Activated T-helper 17 cell treated with anti-CD3 and anti-CD28 coated beads, Interleukin-2, amount 50 U/mL, for 72 hours (primary cell): ENCODE data around the gene MTHFD2L. TPM values are rescaled to one million over a fixed set of nuclear protein-coding genes. Genes with fewer than 3 reads are reported as not detected.
"Not testable (repeated sequence)": the region's sequence is repeated elsewhere in the genome, so short reads cannot be mapped to it uniquely, and the experiment has no call there.

Experiments used
- ATAC-seq: fragments of 150-1000 bp; cut with Tn5 transposase; replicated peaks from 2 replicates; pipeline ENCODE4 v1.10.0; 2021; ENCODE audit warnings: mild to moderate bottlenecking, moderate library complexity
- H3K27ac Mint-ChIP-seq: one replicate; pipeline ENCODE4 v1.8.0; 2022; ENCODE audit warnings: mixed read lengths
- H3K27me3 Mint-ChIP-seq: one replicate; pipeline ENCODE4 v1.8.0; 2022; ENCODE audit warnings: mixed read lengths
- H3K36me3 Mint-ChIP-seq: one replicate; pipeline ENCODE4 v1.8.0; 2022; ENCODE audit warnings: low read depth, mild to moderate bottlenecking, mixed read lengths
- H3K4me1 Mint-ChIP-seq: one replicate; pipeline ENCODE4 v1.8.0; 2022; ENCODE audit warnings: mixed read lengths
- H3K4me3 Mint-ChIP-seq: one replicate; pipeline ENCODE4 v1.8.0; 2022; ENCODE audit warnings: mild to moderate bottlenecking, mixed read lengths
- H3K9me3 Mint-ChIP-seq: one replicate; pipeline ENCODE4 v1.8.0; 2022; ENCODE audit warnings: mixed read lengths
- total RNA-seq, 2 donors: library from RNA; stranded (reverse); gene quantifications; one replicate each; pipeline ENCODE4 v1.2.3, GENCODE V29; 2022

MTHFD2L gene
- total RNA-seq, 2 donors from 2014 or later = 4.0 to 9.4 TPM

- Mint-ChIP-seq H3K27me3 (peaks cover 5% of the 10 kb centered on the region), H3K4me1 (no peaks in the 10 kb centered on the region), H3K9me3 (peaks cover 4% of the 10 kb centered on the region), H3K27ac (no peak overlapping the region), H3K4me3 (no peak overlapping the region), H3K36me3 (no peaks in the 10 kb centered on the region)
- no peak for ATAC-seq
Observed at GRCh38 chr4:74121643-74122579, 36.0 kb upstream of the MTHFD2L start.

DNA sequence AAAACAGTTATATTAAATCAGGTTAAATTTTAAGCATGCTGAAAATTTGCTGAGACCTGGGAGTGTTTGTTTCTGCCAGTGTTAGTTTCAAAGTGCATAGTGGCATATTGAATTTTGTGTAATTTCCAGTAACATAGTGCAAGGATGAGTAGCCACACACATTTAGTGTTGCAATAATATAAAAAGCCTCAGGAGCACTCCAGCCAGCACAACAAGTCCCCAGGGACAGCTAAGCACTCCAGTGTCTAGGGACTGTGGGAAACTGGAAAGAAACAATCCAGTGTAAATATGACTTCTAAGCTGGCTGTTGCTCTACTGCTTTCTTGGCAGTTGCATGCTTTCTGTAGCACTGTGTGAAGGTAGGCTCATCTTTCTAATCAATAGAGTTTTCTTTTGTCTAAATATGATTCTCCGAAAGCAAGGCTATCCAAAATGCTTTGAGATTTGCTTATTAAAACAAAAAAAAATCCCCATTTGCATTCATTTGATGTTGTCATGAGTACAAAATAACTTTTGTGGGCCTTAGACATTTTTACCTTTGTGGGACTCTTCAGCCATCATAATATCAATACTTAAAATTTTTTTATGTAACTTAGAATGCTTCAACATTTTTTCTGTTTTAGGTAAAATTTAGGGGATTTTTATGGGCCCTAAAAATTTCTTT lies 34.7 kb upstream of the MTHFD2L start:
- no peak for ATAC-seq
- H3K36me3 Mint-ChIP-seq = no peaks in the 10 kb centered on the region

DNA sequence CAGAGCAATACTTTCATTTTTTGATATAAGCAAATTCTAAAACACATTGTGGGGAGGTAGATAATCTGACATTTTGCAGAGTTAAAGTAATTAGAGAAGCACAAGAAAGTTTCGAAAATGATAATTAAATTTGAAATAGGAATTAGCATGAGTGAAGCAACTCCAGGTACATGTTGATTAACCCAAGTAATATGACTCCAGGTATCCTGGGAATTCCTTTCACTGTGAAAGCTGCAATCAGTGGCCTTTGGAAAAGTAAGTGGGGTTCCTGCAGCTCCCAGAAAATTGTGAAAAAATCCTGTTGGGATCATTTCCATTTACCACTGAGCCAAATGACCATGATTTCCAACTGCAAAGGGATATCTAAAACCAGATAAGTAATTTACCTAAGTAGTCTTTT lies 32.9 kb upstream of the MTHFD2L start:
- no peaks in the 10 kb centered on the region for H3K4me1 Mint-ChIP-seq
- peaks cover 21% of the 10 kb centered on the region for H3K27me3 Mint-ChIP-seq
- no peaks in the 10 kb centered on the region for H3K36me3 Mint-ChIP-seq

More for the DNA sequence above, 34.7 kb upstream of the MTHFD2L start:
- H3K9me3 Mint-ChIP-seq = peaks cover 4% of the 10 kb centered on the region
- no peak overlapping the region for H3K27ac Mint-ChIP-seq
- peaks cover 15% of the 10 kb centered on the region for H3K27me3 Mint-ChIP-seq
- no peaks in the 10 kb centered on the region for H3K4me1 Mint-ChIP-seq
- no peak overlapping the region for H3K4me3 Mint-ChIP-seq

DNA sequence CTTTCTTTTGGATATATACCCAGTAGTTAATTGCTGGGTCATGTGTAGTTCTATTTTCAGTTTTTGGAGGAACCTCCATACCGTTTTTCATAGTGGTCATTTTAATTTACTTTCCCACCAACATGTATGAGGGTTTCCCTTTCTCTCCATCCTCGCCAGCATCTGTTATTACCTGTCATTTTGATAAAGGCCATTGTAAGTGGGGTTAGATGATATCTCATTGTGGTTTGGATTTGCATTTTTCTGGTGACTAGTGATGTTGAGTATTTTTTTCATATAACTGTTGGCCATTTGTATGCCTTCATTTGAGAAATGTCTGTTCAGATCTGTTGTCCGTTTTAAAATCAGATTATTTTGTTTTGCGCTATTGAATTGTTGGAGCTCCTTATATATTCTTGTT lies 30.2 kb upstream of the MTHFD2L start:
- Mint-ChIP-seq H3K27me3 (peaks cover 21% of the 10 kb centered on the region), H3K36me3 (no peaks in the 10 kb centered on the region), H3K9me3 (no peaks in the 10 kb centered on the region), H3K4me1 (no peaks in the 10 kb centered on the region), H3K27ac (no peak overlapping the region), H3K4me3 (no peak overlapping the region)
- ATAC-seq = no peak

More for the DNA sequence above, 32.9 kb upstream of the MTHFD2L start:
- no peak for ATAC-seq
- Mint-ChIP-seq H3K9me3 (peaks cover 4% of the 10 kb centered on the region), H3K4me3 (no peak overlapping the region), H3K27ac (no peak overlapping the region)

DNA sequence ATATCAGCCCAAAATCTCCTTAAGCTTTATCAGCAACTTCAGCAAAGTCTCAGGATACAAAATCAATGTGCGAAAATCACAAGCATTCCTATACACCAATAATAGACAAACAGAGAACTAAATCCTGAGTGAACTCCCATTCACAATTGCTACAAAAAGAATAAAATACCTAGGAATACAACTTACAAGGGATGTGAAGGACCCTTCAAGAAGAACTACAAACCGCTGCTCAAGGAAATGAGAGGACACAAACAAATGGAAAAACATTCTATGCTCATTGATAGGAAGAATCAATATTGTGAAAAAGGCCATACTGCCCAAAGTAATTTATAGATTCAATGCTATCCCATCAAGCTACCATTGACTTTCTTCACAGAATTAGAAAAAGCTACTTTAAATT lies 27.1 kb upstream of the MTHFD2L start:
- not testable (repeated sequence) for H3K4me3 Mint-ChIP-seq, H3K27ac Mint-ChIP-seq, H3K36me3 Mint-ChIP-seq, H3K9me3 Mint-ChIP-seq, ATAC-seq, H3K4me1 Mint-ChIP-seq
- peaks cover 21% of the 10 kb centered on the region for H3K27me3 Mint-ChIP-seq

DNA sequence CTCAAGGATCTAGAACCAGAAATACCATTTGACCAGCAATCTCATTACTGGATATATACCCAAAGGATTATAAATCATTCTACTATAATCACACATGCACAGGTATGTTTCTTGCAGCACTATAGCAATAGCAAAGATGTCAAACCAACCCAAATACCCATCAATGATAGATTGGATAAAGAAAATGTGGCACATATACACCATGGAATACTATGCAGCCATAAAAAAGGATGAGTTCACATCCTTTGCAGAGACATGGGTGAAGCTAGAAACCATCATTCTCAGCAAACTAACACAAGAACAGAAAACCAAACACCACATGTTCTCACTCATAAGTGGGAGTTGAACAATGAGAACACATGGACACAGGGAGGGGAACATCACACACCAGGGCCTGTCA lies 25.7 kb upstream of the MTHFD2L start:
- H3K9me3 Mint-ChIP-seq, ATAC-seq, H3K36me3 Mint-ChIP-seq: not testable (repeated sequence)

DNA sequence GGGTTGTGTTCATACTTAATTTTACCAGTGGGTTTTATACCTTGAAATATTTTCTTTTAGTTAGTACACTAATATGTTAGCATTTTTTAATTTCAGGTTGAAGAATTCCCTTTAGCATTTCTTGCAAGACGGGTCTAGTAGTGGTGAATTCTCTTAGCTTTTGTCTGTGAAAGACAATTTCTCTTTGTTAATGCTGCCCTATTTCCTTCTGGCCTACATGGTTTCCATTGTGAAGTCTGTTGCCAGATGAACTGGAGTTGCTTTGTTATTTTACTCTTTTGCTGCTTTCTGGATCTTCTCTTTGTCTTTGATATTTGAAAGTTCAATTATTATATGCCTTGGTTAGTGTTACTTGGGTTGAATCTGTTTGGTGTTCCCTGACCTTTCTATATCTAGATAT lies 25.0 kb upstream of the MTHFD2L start:
- no peaks in the 10 kb centered on the region for H3K4me1 Mint-ChIP-seq
- H3K27ac Mint-ChIP-seq = no peak overlapping the region
- H3K4me3 Mint-ChIP-seq = no peak overlapping the region
- no peak for ATAC-seq
- H3K36me3 Mint-ChIP-seq = no peaks in the 10 kb centered on the region
- peaks cover 27% of the 10 kb centered on the region for H3K27me3 Mint-ChIP-seq
- H3K9me3 Mint-ChIP-seq = no peaks in the 10 kb centered on the region

More for the DNA sequence above, 25.7 kb upstream of the MTHFD2L start:
- H3K27ac Mint-ChIP-seq, H3K4me3 Mint-ChIP-seq, H3K4me1 Mint-ChIP-seq: not testable (repeated sequence)
- H3K27me3 Mint-ChIP-seq = peaks cover 30% of the 10 kb centered on the region

- Mint-ChIP-seq H3K36me3 (no peaks in the 10 kb centered on the region), H3K27me3 (peaks cover 25% of the 10 kb centered on the region), H3K4me1 (no peaks in the 10 kb centered on the region), H3K4me3 (no peak overlapping the region), H3K27ac (no peak overlapping the region), H3K9me3 (no peaks in the 10 kb centered on the region)
- peak; percentile 52 for ATAC-seq
Observed at GRCh38 chr4:74133786-74134499, 24.0 kb upstream of the MTHFD2L start.

DNA sequence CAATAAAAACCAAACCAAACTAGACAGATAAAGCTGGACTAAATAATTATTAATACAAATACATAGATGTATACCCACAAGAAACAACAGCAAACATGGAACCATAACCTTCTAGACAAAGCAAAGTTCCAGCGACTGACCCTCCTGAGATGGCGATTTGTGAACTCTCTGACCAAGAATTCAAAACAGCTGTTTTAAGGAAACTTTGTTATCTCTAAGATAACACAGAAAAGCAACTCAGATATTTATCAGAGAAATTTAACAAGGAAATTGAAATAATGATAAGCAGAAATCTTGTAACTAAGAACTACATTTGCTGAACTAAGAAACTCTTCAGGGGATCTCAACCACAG lies 23.4 kb upstream of the MTHFD2L start:
- H3K27me3 Mint-ChIP-seq = peaks cover 20% of the 10 kb centered on the region
- no peaks in the 10 kb centered on the region for H3K9me3 Mint-ChIP-seq
- H3K4me1 Mint-ChIP-seq = no peaks in the 10 kb centered on the region
- no peaks in the 10 kb centered on the region for H3K36me3 Mint-ChIP-seq
- no peak overlapping the region for H3K4me3 Mint-ChIP-seq
- no peak for ATAC-seq
- H3K27ac Mint-ChIP-seq = no peak overlapping the region

- Mint-ChIP-seq H3K4me1 (no peaks in the 10 kb centered on the region), H3K27ac (no peak overlapping the region), H3K4me3 (no peak overlapping the region), H3K9me3 (no peaks in the 10 kb centered on the region), H3K27me3 (peaks cover 37% of the 10 kb centered on the region), H3K36me3 (no peaks in the 10 kb centered on the region)
- ATAC-seq = no peak
Observed at GRCh38 chr4:74146581-74147129, 11.3 kb upstream of the MTHFD2L start.

GRCh38 chr4:74148205-74148604 lies 9.7 kb upstream of the MTHFD2L start:
- Mint-ChIP-seq H3K9me3 (no peaks in the 10 kb centered on the region), H3K27ac (no peak overlapping the region), H3K4me1 (no peaks in the 10 kb centered on the region), H3K4me3 (no peak overlapping the region), H3K36me3 (no peaks in the 10 kb centered on the region), H3K27me3 (peaks cover 36% of the 10 kb centered on the region)
- ATAC-seq = no peak

DNA sequence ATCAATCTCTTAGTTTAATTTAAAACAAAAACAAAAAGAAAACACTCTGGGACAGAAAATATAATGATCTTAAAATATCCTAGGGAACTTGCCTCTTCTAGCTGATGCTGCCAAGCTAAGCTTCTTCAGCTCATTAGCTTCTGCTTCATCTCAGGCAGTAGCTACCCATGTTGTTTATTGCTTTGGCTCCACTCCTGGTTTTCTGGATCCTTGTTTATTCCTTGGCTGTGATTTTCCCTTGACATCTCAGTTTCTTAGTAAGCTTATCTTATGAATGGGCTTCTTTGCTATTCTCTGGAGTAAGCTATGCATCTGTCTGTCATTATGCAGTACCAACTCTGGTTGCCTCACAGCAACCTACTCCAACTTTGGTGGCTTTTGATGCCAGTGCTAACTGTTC lies 5.1 kb upstream of the MTHFD2L start:
- Mint-ChIP-seq H3K36me3 (no peaks in the 10 kb centered on the region), H3K4me3 (no peak overlapping the region), H3K4me1 (no peaks in the 10 kb centered on the region), H3K27ac (no peak overlapping the region), H3K27me3 (peaks cover 29% of the 10 kb centered on the region), H3K9me3 (no peaks in the 10 kb centered on the region)
- ATAC-seq = no peak

GRCh38 chr4:74156521-74156920 lies 1.4 kb upstream of the MTHFD2L start:
- ATAC-seq = no peak
- peaks cover 22% of the 10 kb centered on the region for H3K36me3 Mint-ChIP-seq
- H3K4me1 Mint-ChIP-seq = peaks cover 7% of the 10 kb centered on the region
- H3K9me3 Mint-ChIP-seq = no peaks in the 10 kb centered on the region
- H3K4me3 Mint-ChIP-seq = peak overlapping the region; percentile 89
- H3K27me3 Mint-ChIP-seq = peaks cover 14% of the 10 kb centered on the region
- H3K27ac Mint-ChIP-seq = no peak overlapping the region

DNA sequence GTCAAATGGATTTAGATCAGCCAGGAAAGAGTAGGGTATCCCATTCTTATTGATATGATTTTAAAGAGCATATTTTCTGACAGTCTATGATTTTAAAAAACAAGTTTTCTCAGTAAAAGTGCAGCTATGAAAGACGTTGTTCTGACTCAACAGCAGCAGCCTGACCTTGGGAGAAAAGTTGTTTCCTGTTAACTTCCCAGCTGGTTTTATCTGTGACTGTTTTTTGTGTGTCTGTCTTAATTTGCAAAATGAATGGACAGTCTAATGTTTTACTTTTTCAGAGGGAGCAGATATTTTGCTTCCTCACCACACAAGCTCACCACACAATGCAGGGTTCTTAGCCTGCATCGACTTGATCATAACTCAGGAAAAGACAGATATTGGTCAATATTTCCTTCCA lies 764 bp upstream of the MTHFD2L start:
- Mint-ChIP-seq H3K9me3 (no peaks in the 10 kb centered on the region), H3K36me3 (peaks cover 29% of the 10 kb centered on the region), H3K4me1 (peaks cover 7% of the 10 kb centered on the region), H3K27me3 (peaks cover 14% of the 10 kb centered on the region), H3K27ac (peak overlapping the region; percentile 91), H3K4me3 (peak overlapping the region; percentile 89)
- no peak for ATAC-seq
